ENCODE data around the gene AMPD3.

- no peak for TF ChIP-seq GATA3 (IDR thresholded peaks at IDR 0.05; ENCODE audit: low read depth, low read length)
- no peak for TF ChIP-seq GATA2 (IDR thresholded peaks at IDR 0.05; ENCODE audit: low read depth, low read length)
Measured at GRCh38 chr11:10483174-10483573, 28.1 kb downstream of the AMPD3 start.

Measured in SH-SY5Y (cell line).